ENCODE data around the gene SLC17A1.

The SLC17A1 gene

DNA sequence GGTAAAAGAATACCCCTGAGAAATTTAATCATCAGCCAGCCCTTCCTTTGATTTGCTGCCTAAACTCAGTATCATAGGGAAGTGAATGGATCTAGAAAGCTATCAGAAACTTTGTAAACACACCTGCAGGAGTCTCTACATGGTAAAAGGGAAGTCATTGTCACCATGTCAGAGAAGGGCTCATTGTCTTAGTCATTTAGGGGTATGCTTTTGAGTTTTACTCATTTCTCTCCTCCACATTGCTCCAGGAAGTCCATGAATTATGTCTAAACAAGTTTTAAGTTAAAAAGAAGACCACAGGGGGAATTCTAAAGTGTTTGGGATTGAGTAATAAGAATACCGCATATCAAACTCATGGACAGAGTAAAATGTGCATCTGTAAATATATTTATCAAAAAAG, 2.5 kb downstream of the SLC17A1 start:
- no peak for TF ChIP-seq TCF4 (CRISPR knock-in tag; IDR thresholded peaks at IDR 0.05; ENCODE audit: borderline replicate concordance)
- TF ChIP-seq, protein P1, sequence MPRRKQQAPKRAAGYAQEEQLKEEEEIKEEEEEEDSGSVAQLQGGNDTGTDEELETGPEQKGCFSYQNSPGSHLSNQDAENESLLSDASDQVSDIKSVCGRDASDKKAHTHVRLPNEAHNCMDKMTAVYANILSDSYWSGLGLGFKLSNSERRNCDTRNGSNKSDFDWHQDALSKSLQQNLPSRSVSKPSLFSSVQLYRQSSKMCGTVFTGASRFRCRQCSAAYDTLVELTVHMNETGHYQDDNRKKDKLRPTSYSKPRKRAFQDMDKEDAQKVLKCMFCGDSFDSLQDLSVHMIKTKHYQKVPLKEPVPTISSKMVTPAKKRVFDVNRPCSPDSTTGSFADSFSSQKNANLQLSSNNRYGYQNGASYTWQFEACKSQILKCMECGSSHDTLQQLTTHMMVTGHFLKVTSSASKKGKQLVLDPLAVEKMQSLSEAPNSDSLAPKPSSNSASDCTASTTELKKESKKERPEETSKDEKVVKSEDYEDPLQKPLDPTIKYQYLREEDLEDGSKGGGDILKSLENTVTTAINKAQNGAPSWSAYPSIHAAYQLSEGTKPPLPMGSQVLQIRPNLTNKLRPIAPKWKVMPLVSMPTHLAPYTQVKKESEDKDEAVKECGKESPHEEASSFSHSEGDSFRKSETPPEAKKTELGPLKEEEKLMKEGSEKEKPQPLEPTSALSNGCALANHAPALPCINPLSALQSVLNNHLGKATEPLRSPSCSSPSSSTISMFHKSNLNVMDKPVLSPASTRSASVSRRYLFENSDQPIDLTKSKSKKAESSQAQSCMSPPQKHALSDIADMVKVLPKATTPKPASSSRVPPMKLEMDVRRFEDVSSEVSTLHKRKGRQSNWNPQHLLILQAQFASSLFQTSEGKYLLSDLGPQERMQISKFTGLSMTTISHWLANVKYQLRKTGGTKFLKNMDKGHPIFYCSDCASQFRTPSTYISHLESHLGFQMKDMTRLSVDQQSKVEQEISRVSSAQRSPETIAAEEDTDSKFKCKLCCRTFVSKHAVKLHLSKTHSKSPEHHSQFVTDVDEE (CRISPR knock-in tag; IDR thresholded peaks at IDR 0.05) = no peak
- TF ChIP-seq, protein P2, sequence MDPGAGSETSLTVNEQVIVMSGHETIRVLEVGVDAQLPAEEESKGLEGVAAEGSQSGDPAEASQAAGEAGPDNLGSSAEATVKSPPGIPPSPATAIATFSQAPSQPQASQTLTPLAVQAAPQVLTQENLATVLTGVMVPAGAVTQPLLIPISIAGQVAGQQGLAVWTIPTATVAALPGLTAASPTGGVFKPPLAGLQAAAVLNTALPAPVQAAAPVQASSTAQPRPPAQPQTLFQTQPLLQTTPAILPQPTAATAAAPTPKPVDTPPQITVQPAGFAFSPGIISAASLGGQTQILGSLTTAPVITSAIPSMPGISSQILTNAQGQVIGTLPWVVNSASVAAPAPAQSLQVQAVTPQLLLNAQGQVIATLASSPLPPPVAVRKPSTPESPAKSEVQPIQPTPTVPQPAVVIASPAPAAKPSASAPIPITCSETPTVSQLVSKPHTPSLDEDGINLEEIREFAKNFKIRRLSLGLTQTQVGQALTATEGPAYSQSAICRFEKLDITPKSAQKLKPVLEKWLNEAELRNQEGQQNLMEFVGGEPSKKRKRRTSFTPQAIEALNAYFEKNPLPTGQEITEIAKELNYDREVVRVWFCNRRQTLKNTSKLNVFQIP (CRISPR knock-in tag; IDR thresholded peaks at IDR 0.05; ENCODE audit: borderline replicate concordance, low read depth) = no peak
- ATAC-seq = no peak

DNA sequence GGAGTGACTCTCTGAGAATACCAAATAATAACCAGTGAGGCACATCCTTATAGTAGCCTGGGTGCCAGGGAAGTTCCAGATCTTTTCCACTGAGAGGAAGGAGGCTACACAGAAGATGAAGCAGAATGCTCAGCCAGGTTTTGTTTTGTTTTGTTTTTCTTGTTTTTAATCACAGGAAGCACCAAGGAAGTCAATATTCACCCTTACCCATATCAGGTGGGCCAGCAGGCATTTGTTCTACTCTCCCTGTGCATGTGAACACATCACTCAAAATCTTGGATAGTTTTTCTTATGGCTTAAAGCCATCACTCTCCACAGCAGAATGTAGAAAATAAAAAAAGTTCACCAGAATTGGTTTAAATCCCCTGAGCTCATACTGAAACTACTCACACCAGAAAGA, 10.5 kb downstream of the SLC17A1 start:
- TF ChIP-seq ESRRG (CRISPR knock-in tag; IDR thresholded peaks at IDR 0.05) (no peak), ZNF70 (CRISPR knock-in tag; IDR thresholded peaks at IDR 0.05) (no peak), ZNF565 (CRISPR knock-in tag; conservative IDR thresholded peaks at IDR 0.05; ENCODE audit: low read depth) (no peak), SNAI2 (CRISPR knock-in tag; IDR thresholded peaks at IDR 0.05) (no peak), CSDC2 (CRISPR knock-in tag; IDR thresholded peaks at IDR 0.05) (no peak), ARNTL (CRISPR knock-in tag; IDR thresholded peaks at IDR 0.05; ENCODE audit: borderline replicate concordance, low read depth) (no peak), ZC3H10 (CRISPR knock-in tag; IDR thresholded peaks at IDR 0.05) (no peak), ZNF8 (CRISPR knock-in tag; IDR thresholded peaks at IDR 0.05) (no peak)
- TF ChIP-seq, protein P3, sequence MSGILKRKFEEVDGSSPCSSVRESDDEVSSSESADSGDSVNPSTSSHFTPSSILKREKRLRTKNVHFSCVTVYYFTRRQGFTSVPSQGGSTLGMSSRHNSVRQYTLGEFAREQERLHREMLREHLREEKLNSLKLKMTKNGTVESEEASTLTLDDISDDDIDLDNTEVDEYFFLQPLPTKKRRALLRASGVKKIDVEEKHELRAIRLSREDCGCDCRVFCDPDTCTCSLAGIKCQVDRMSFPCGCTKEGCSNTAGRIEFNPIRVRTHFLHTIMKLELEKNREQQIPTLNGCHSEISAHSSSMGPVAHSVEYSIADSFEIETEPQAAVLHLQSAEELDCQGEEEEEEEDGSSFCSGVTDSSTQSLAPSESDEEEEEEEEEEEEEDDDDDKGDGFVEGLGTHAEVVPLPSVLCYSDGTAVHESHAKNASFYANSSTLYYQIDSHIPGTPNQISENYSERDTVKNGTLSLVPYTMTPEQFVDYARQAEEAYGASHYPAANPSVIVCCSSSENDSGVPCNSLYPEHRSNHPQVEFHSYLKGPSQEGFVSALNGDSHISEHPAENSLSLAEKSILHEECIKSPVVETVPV (CRISPR knock-in tag; IDR thresholded peaks at IDR 0.05) = no peak
- TF ChIP-seq, protein P4, sequence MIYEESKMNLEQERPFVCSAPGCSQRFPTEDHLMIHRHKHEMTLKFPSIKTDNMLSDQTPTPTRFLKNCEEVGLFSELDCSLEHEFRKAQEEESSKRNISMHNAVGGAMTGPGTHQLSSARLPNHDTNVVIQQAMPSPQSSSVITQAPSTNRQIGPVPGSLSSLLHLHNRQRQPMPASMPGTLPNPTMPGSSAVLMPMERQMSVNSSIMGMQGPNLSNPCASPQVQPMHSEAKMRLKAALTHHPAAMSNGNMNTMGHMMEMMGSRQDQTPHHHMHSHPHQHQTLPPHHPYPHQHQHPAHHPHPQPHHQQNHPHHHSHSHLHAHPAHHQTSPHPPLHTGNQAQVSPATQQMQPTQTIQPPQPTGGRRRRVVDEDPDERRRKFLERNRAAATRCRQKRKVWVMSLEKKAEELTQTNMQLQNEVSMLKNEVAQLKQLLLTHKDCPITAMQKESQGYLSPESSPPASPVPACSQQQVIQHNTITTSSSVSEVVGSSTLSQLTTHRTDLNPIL (CRISPR knock-in tag; IDR thresholded peaks at IDR 0.05; ENCODE audit: low read depth) = no peak
- TF ChIP-seq, protein P2 (CRISPR knock-in tag; IDR thresholded peaks at IDR 0.05; ENCODE audit: borderline replicate concordance, low read depth) = no peak
- no peak for ATAC-seq

DNA sequence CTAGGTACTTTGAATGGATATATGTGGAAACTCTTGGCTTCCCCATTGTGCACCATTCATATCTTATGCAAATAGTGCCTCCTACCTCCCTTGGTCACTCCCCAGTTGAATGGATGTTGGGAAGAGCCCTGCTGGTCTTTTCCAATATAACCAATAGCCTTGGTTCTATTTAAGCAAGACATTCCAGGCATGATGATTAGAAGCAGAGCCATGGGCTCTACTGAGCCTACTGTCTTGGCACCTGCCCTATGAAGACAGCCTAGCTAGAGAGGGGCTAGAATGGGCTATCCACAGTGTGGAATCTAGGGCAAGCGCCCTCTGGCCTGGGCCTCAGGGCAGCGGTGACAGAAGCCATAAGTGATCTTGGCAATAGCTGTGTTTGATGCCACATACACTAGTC, 15.6 kb downstream of the SLC17A1 start:
- TF ChIP-seq ISL1 (CRISPR knock-in tag; IDR thresholded peaks at IDR 0.05) (no peak), OSR1 (CRISPR knock-in tag; IDR thresholded peaks at IDR 0.05) (no peak), ZNF565 (CRISPR knock-in tag; conservative IDR thresholded peaks at IDR 0.05; ENCODE audit: low read depth) (no peak), RARB (CRISPR knock-in tag; IDR thresholded peaks at IDR 0.05) (no peak), ZFP30 (CRISPR knock-in tag; IDR thresholded peaks at IDR 0.05) (no peak), ESRRG (CRISPR knock-in tag; IDR thresholded peaks at IDR 0.05) (no peak), ZNF70 (CRISPR knock-in tag; IDR thresholded peaks at IDR 0.05) (no peak), TCF4 (CRISPR knock-in tag; IDR thresholded peaks at IDR 0.05; ENCODE audit: borderline replicate concordance) (no peak), BACH2 (CRISPR knock-in tag; IDR thresholded peaks at IDR 0.05; ENCODE audit: borderline replicate concordance) (no peak), TOX (CRISPR knock-in tag; IDR thresholded peaks at IDR 0.05; ENCODE audit: borderline replicate concordance) (no peak), CSDC2 (CRISPR knock-in tag; IDR thresholded peaks at IDR 0.05) (no peak), GLIS3 (CRISPR knock-in tag; IDR thresholded peaks at IDR 0.05) (no peak), ARNTL (CRISPR knock-in tag; IDR thresholded peaks at IDR 0.05; ENCODE audit: borderline replicate concordance, low read depth) (no peak)
- TF ChIP-seq, protein P1 (CRISPR knock-in tag; IDR thresholded peaks at IDR 0.05) = no peak
- TF ChIP-seq, protein P4 (CRISPR knock-in tag; IDR thresholded peaks at IDR 0.05; ENCODE audit: low read depth) = no peak
- TF ChIP-seq, protein P2 (CRISPR knock-in tag; IDR thresholded peaks at IDR 0.05; ENCODE audit: borderline replicate concordance, low read depth) = no peak
- ATAC-seq = no peak
